ENCODE results near the gene GRM8. TPM values are rescaled to one million over a fixed set of nuclear protein-coding genes. Genes with fewer than 3 reads are reported as not detected.

The GRM8 gene
- total and polyA plus RNA-seq, 8 donors: 0.26 to 0.75 (median 0.44) TPM; not detected in 2

DNA sequence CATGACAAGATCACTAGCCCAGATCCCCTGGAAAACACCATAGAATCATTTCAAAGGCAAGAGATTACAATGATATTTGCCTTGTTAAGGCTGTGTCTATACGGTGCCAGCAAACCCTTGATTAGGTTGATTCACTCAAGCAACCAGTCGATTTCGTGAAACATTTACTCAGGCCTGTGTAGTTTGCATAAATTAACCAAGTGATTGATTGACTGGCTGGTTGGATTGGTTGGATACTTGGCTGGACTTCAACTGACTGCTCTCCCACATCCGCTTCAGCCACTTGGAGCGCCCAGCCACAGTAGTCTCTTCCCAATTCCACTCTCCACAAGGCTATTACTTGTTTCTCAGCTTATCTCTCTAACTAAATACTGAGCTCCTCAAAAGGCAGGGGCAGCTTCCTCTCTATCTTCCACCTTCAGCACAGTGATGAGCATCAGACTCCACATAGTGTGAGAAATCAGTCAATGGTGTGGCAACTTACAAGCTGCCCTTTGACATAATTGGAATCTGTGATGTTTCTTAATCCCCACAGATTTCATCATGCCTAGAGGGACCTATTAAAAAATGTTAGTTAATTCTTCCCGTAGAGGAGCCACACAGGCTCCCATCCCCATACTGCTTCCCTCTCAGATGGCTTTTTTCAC lies 217.4 kb downstream of the GRM8 start:
- H3K4me3 ChIP-seq: no peak overlapping the region
- H3K27ac ChIP-seq: no peak overlapping the region
- no peak for ATAC-seq
- intact Hi-C loops (cut with DNase I): no loop called here
- peak in 1 of 4 donors; percentile 23 for DNase-seq
- no peaks in the 10 kb centered on the region for H3K27me3 ChIP-seq
- TF ChIP-seq, protein P1, sequence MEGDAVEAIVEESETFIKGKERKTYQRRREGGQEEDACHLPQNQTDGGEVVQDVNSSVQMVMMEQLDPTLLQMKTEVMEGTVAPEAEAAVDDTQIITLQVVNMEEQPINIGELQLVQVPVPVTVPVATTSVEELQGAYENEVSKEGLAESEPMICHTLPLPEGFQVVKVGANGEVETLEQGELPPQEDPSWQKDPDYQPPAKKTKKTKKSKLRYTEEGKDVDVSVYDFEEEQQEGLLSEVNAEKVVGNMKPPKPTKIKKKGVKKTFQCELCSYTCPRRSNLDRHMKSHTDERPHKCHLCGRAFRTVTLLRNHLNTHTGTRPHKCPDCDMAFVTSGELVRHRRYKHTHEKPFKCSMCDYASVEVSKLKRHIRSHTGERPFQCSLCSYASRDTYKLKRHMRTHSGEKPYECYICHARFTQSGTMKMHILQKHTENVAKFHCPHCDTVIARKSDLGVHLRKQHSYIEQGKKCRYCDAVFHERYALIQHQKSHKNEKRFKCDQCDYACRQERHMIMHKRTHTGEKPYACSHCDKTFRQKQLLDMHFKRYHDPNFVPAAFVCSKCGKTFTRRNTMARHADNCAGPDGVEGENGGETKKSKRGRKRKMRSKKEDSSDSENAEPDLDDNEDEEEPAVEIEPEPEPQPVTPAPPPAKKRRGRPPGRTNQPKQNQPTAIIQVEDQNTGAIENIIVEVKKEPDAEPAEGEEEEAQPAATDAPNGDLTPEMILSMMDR (IDR thresholded peaks at IDR 0.05): no peak
- no peaks in the 10 kb centered on the region for H3K36me3 ChIP-seq
- H3K9me3 ChIP-seq: no peaks in the 10 kb centered on the region
- H3K4me1 ChIP-seq: no peaks in the 10 kb centered on the region

DNA sequence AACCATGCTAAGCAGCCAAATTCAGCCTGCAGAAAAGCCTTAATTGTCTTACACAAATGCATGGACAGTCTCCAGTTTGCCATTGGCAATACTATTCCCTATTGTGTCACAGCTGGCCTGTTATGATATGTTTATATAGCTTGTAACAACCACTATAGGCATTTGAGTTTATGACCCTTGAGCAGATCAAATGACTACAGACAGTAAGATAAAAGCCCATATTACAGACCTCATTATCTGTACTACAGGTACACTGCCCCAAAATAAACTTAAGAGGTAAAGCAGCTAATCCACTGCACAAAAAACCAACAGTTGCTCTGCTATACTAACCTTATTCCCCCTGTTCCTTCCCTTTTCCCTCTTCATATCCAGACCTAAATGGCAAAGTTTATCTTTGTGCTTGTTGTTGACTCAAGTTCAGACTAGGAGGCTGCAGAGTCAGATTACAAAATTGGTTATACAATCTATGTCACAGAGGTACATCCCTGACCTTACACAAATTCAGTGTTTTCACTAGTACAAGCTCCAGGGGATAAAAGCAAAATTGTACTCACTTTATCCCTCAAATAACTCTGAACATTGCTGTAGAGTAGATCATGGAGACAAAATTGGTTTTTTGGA lies 218.4 kb downstream of the GRM8 start:
- no peak for ATAC-seq
- Histone ChIP-seq H3K4me1 (no peaks in the 10 kb centered on the region), H3K27me3 (no peaks in the 10 kb centered on the region), H3K9me3 (no peaks in the 10 kb centered on the region), H3K4me3 (no peak overlapping the region), H3K27ac (no peak overlapping the region), H3K36me3 (no peaks in the 10 kb centered on the region)
- intact Hi-C loops (cut with DNase I): no loop called here
- DNase-seq: no peak
- TF ChIP-seq, protein P1 (IDR thresholded peaks at IDR 0.05): no peak

DNA sequence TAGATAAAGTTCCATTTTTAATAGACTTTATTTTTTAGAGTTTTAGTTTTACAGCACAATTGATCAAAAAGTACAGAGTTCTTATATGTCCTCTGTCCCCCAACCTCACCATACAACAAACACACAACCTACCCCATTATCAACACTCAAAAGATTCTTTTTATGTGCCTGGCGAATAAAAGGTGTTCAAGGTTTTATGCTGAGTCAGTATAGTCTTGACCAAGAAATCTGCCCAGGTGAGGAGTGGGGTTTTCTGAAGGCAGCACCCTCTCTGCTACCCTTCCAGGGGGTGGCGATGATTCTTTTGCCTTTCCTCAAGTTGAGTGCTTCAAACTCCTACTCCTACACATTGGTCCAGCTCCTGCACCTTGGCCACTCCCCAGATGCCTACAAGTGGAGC lies 222.9 kb downstream of the GRM8 start:
- Histone ChIP-seq H3K27me3 (no peaks in the 10 kb centered on the region), H3K4me3 (no peak overlapping the region), H3K9me3 (peaks cover 0 to 2% of the 10 kb centered on the region in 2 donors), H3K4me1 (no peaks in the 10 kb centered on the region), H3K36me3 (no peaks in the 10 kb centered on the region), H3K27ac (no peak overlapping the region)
- intact Hi-C loops (cut with DNase I): no loop called here
- ATAC-seq (no peak), DNase-seq (no peak)
- TF ChIP-seq, protein P1 (IDR thresholded peaks at IDR 0.05): no peak

DNA sequence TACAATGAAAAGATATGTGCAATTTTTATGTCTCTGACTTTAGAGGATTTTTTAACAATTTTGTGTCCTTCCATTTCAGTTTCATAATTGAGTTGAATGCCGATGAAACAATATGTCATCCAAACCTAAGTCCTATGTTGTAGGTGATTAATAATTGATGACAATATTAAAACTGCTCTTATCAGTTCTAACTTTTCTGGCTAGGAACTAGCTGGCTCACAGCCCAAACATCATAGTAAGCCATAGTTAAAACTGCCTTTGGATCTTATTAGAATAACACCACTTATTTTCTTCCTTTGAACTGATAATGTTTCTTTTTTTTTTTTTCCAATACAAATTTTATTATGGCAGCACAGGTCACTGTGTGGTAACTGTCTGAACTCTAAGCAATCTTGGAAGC lies 230.9 kb downstream of the GRM8 start:
- Histone ChIP-seq H3K27ac (no peak overlapping the region), H3K36me3 (no peaks in the 10 kb centered on the region), H3K4me1 (no peaks in the 10 kb centered on the region), H3K9me3 (peaks cover 0 to under 1% of the 10 kb centered on the region in 2 donors), H3K27me3 (no peaks in the 10 kb centered on the region), H3K4me3 (no peak overlapping the region)
- TF ChIP-seq, protein P1 (IDR thresholded peaks at IDR 0.05): no peak
- ATAC-seq (no peak), DNase-seq (no peak)
- intact Hi-C loops (cut with DNase I): no loop called here

DNA sequence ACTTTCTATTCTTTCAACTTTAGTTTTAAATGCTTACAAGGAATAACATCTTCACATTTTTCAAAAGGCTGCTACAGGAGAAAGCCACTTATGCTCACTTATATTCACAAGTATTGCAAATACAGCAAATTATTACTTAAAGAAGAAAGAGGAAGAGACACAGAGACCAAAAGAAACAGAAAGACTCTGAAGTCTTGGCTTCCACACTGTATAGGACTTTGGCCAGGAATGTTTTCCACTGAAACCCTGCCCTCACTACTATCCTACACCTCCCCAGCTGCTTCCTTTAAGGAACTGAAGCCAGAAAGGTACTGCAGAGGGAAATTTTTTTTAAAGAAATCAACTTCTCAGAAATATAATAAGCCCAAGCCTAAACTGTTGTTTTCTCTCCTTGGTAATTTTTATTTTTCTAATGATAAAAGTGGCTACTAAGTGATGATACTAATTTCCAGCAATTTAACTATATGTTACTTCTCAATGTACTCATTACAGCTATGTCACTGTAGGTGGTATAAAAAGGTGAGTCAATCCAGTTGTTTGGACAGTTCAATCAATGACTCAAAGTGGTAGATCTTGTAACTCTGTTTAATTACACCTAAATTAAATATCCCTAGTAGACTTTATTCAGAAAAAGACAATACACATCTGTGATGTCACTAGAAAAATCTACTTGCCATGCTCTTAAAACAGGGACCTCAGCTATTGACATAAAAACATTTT lies 231.6 kb downstream of the GRM8 start:
- no peaks in the 10 kb centered on the region for H3K27me3 ChIP-seq
- intact Hi-C loops (cut with DNase I): no loop called here
- no peaks in the 10 kb centered on the region for H3K4me1 ChIP-seq
- DNase-seq (no peak), ATAC-seq (no peak)
- TF ChIP-seq, protein P1 (IDR thresholded peaks at IDR 0.05): no peak
- H3K36me3 ChIP-seq: no peaks in the 10 kb centered on the region
- no peak overlapping the region for H3K27ac ChIP-seq
- no peak overlapping the region for H3K4me3 ChIP-seq
- no peaks in the 10 kb centered on the region for H3K9me3 ChIP-seq
